H9 (cell line): ENCODE results near the gene SH3PXD2B. TPM values are rescaled to one million over a fixed set of nuclear protein-coding genes. Genes with fewer than 3 reads are reported as not detected.

ENCODE experiments used
- DNase-seq: peaks from one replicate; pipeline ENCODE4 v3.0.0-alpha.2; 2017
- H2AFZ ChIP-seq: one replicate; pipeline ENCODE4 v1.6.1; 2013; ENCODE audit warnings: mild to moderate bottlenecking, low read length, control low read depth, moderate library complexity
- H2AK5ac ChIP-seq: 2 replicates; pipeline ENCODE4 v1.6.1; 2013; ENCODE audit warnings: low read length, control low read depth, mixed read lengths; ENCODE audit not compliant: insufficient read length
- H2BK120ac ChIP-seq: one replicate; pipeline ENCODE4 v1.6.1; 2013; ENCODE audit warnings: low read depth, mild to moderate bottlenecking, low read length, control low read depth, inconsistent platforms; ENCODE audit not compliant: poor library complexity, severe bottlenecking
- H2BK12ac ChIP-seq: 2 replicates; pipeline ENCODE4 v1.6.1; 2013; ENCODE audit warnings: low read length, control low read depth, mixed read lengths, low read depth; ENCODE audit not compliant: insufficient read length
- H2BK15ac ChIP-seq: 2 replicates; pipeline ENCODE4 v1.6.1; 2013; ENCODE audit warnings: low read depth, low read length, control low read depth
- H2BK20ac ChIP-seq: one replicate; pipeline ENCODE4 v1.6.1; 2013; ENCODE audit warnings: low read depth, mild to moderate bottlenecking, low read length, control low read depth, inconsistent platforms; ENCODE audit not compliant: poor library complexity, severe bottlenecking
- H2BK5ac ChIP-seq: 2 replicates; pipeline ENCODE4 v1.6.1; 2013; ENCODE audit warnings: low read length, control low read depth, mixed read lengths; ENCODE audit not compliant: insufficient read length
- H3K14ac ChIP-seq: 2 replicates; pipeline ENCODE4 v1.6.1; 2013; ENCODE audit warnings: low read length, control low read depth; ENCODE audit not compliant: insufficient read depth
- H3K18ac ChIP-seq: 2 replicates; pipeline ENCODE4 v1.6.1; 2013; ENCODE audit warnings: low read depth, mild to moderate bottlenecking, mixed read lengths, low read length, control low read depth; ENCODE audit not compliant: insufficient read length
- H3K23ac ChIP-seq: 2 replicates; pipeline ENCODE4 v1.6.1; 2013; ENCODE audit warnings: low read length, control low read depth, mixed read lengths, low read depth; ENCODE audit not compliant: insufficient read length
- H3K23me2 ChIP-seq: 2 replicates; pipeline ENCODE4 v1.6.1; 2013; ENCODE audit warnings: low read depth, mild to moderate bottlenecking, mixed read lengths, low read length, control low read depth; ENCODE audit not compliant: insufficient read length, poor library complexity, severe bottlenecking
- H3K27ac ChIP-seq: 2 replicates; pipeline ENCODE4 v1.5.1; 2013; ENCODE audit warnings: low read length, control low read depth, mixed read lengths, low read depth; ENCODE audit not compliant: insufficient read length
- H3K27me3 ChIP-seq: 2 replicates; pipeline ENCODE4 v1.6.1; 2013; ENCODE audit warnings: low read length, control low read depth, inconsistent platforms; ENCODE audit not compliant: insufficient read depth
- H3K4ac ChIP-seq: 2 replicates; pipeline ENCODE4 v1.6.1; 2013; ENCODE audit warnings: low read depth, mild to moderate bottlenecking, control low read depth, inconsistent platforms, low read length, moderate library complexity
- H3K4me1 ChIP-seq: 2 replicates; pipeline ENCODE4 v1.6.1; 2013; ENCODE audit warnings: low read length, control low read depth, inconsistent platforms; ENCODE audit not compliant: insufficient read depth
- H3K4me2 ChIP-seq: 2 replicates; pipeline ENCODE4 v1.6.1; 2013; ENCODE audit warnings: low read length, control low read depth, mixed read lengths; ENCODE audit not compliant: insufficient read length, insufficient read depth
- H3K56ac ChIP-seq: 2 replicates; pipeline ENCODE4 v1.6.1; 2013; ENCODE audit warnings: low read depth, mild to moderate bottlenecking, mixed read lengths, low read length, control low read depth; ENCODE audit not compliant: insufficient read length
- H3K79me1 ChIP-seq: 2 replicates; pipeline ENCODE4 v1.6.1; 2013; ENCODE audit warnings: low read depth, mild to moderate bottlenecking, moderate library complexity, low read length, control low read depth, inconsistent platforms; ENCODE audit not compliant: insufficient read depth, poor library complexity, severe bottlenecking
- H3K79me2 ChIP-seq: 2 replicates; pipeline ENCODE4 v1.6.1; 2013; ENCODE audit warnings: low read length, control low read depth, inconsistent platforms; ENCODE audit not compliant: insufficient read depth
- H3K9ac ChIP-seq: 2 replicates; pipeline ENCODE4 v1.6.1; 2013; ENCODE audit warnings: low read length, control low read depth, mixed read lengths; ENCODE audit not compliant: insufficient read length; ENCODE audit errors: extremely low read depth
- H3K9me3 ChIP-seq: one replicate; pipeline ENCODE4 v1.6.1; 2013; ENCODE audit warnings: low read depth, low read length, inconsistent platforms; ENCODE audit not compliant: control insufficient read depth
- H3T11ph ChIP-seq: one replicate; pipeline ENCODE4 v1.6.1; 2013; ENCODE audit warnings: mild to moderate bottlenecking, low read length, control low read depth, inconsistent platforms
- H4K20me1 ChIP-seq: one replicate; pipeline ENCODE4 v1.6.1; 2013; ENCODE audit not compliant: control insufficient read depth, insufficient read length, insufficient read depth
- H4K5ac ChIP-seq: 2 replicates; pipeline ENCODE4 v1.6.1; 2013; ENCODE audit warnings: low read depth, mild to moderate bottlenecking, mixed read lengths, low read length, control low read depth; ENCODE audit not compliant: insufficient read length
- H4K8ac ChIP-seq: replicated peaks from 2 replicates; pipeline ENCODE4 v1.6.1; 2013; ENCODE audit warnings: low read length, control low read depth, mixed read lengths, low read depth; ENCODE audit not compliant: insufficient read length
- H4K91ac ChIP-seq: 2 replicates; pipeline ENCODE4 v1.6.1; 2013; ENCODE audit warnings: low read depth, mild to moderate bottlenecking, moderate library complexity, mixed read lengths, low read length, control low read depth; ENCODE audit not compliant: insufficient read length
- H3K27ac Mint-ChIP-seq, 3 experiments: 2 replicates in 2 of 3; 3 replicates in 1 of 3; pipeline ENCODE4 v1.8.0; 2020 to 2021; ENCODE audit warnings: mixed read lengths in 3 of 3, mild to moderate bottlenecking in 1 of 3, moderate library complexity in 1 of 3
- H3K27me3 Mint-ChIP-seq: 2 replicates; pipeline ENCODE4 v1.8.0; 2021; ENCODE audit warnings: low read depth, mild to moderate bottlenecking, moderate library complexity, mixed read lengths
- H3K36me3 Mint-ChIP-seq, 3 experiments: 2 replicates in 2 of 3; 3 replicates in 1 of 3; pipeline ENCODE4 v1.8.0; 2020 to 2021; ENCODE audit warnings: low read depth in 3 of 3, mixed read lengths in 3 of 3; ENCODE audit not compliant: insufficient read depth in 1 of 3
- H3K4me1 Mint-ChIP-seq, 2 experiments: 2 replicates each; pipeline ENCODE4 v1.8.0; 2020; ENCODE audit warnings: mixed read lengths in 2 of 2
- H3K4me3 Mint-ChIP-seq, 2 experiments: 2 replicates in 1 of 2; 3 replicates in 1 of 2; pipeline ENCODE4 v1.8.0; 2020 to 2021; ENCODE audit warnings: mild to moderate bottlenecking in 2 of 2, mixed read lengths in 2 of 2, moderate library complexity in 1 of 2
- H3K9me3 Mint-ChIP-seq, 2 experiments: 2 replicates in 1 of 2; 3 replicates in 1 of 2; pipeline ENCODE4 v1.8.0; 2020; ENCODE audit warnings: mild to moderate bottlenecking in 2 of 2, mixed read lengths in 2 of 2, moderate library complexity in 1 of 2
- WGBS: extraction: QIAGEN DNeasy Blood & Tissue Kit; methylation state at CpG from one replicate; pipeline ENCODE4 v1.1.7; 2013; ENCODE audit warnings: missing lambda C conversion rate, low lambda C conversion rate, mixed read lengths; ENCODE audit not compliant: insufficient read length; ENCODE audit errors: extremely low coverage; 5-methylcytosine and 5-hydroxymethylcytosine counted together
- total RNA-seq: library from RNA; stranded (reverse); gene quantifications from 2 replicates; pipeline ENCODE4 v1.2.1, GENCODE V29; 2021
- TF ChIP-seq, protein P1 (sequence below): fragments of 200-600 bp; sonication (generic); conservative IDR thresholded peaks from 3 replicates; pipeline ENCODE4 v1.8.0; 2021; ENCODE audit warnings: antibody characterized with exemption, mild to moderate bottlenecking

Gene SH3PXD2B
- total RNA-seq, 1 experiment from 2014 or later, result 49.0 TPM

DNA sequence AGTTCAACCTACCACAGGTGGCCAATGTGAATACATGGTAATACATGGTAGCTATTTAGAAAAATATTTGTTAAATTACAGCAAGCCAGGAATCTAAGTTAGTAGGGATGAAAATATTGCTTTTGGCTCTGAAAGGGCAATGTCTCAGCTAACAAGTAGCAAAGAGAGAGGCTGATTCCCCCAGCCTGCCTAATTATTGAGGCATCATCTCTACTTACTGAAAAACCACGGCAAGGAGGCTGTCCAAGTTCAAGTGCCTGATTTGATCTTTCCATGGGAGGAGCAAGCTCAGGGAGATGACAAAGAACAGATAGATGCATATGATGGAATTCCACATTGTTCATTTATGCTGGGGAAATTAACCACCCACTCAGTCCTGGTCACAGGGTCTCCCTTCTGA, 142.0 kb downstream of the SH3PXD2B start:
- Histone ChIP-seq H3K79me2 (no peaks in the 10 kb centered on the region), H4K8ac (no peak overlapping the region), H3K14ac (no peak overlapping the region), H2BK12ac (no peak overlapping the region), H3K9ac (no peak overlapping the region), H3T11ph (no peak overlapping the region), H4K20me1 (no peaks in the 10 kb centered on the region), H3K79me1 (no peaks in the 10 kb centered on the region), H2AFZ (no peak overlapping the region), H3K9me3 (no peaks in the 10 kb centered on the region), H2BK20ac (no peak overlapping the region), H3K4me1 (no peaks in the 10 kb centered on the region), H3K56ac (no peak overlapping the region), H4K5ac (no peak overlapping the region), H3K23ac (no peak overlapping the region), H4K91ac (no peak overlapping the region), H3K27ac (no peak overlapping the region), H2BK15ac (no peak overlapping the region), H2AK5ac (no peak overlapping the region), H2BK5ac (no peak overlapping the region), H3K18ac (no peak overlapping the region), H3K4me2 (no peak overlapping the region), H2BK120ac (no peak overlapping the region), H3K27me3 (no peaks in the 10 kb centered on the region), H3K23me2 (no peaks in the 10 kb centered on the region), H3K4ac (no peak overlapping the region)
- WGBS, result no CpG with 5 or more reads among the region's 1 CpG
- TF ChIP-seq, protein P1, sequence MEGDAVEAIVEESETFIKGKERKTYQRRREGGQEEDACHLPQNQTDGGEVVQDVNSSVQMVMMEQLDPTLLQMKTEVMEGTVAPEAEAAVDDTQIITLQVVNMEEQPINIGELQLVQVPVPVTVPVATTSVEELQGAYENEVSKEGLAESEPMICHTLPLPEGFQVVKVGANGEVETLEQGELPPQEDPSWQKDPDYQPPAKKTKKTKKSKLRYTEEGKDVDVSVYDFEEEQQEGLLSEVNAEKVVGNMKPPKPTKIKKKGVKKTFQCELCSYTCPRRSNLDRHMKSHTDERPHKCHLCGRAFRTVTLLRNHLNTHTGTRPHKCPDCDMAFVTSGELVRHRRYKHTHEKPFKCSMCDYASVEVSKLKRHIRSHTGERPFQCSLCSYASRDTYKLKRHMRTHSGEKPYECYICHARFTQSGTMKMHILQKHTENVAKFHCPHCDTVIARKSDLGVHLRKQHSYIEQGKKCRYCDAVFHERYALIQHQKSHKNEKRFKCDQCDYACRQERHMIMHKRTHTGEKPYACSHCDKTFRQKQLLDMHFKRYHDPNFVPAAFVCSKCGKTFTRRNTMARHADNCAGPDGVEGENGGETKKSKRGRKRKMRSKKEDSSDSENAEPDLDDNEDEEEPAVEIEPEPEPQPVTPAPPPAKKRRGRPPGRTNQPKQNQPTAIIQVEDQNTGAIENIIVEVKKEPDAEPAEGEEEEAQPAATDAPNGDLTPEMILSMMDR, result no peak
- peaks cover 0 to 2% of the 10 kb centered on the region in 2 experiments; a peak in 1 of 5 replicates for H3K9me3 Mint-ChIP-seq
- peaks cover 0 to 8% of the 10 kb centered on the region in 2 experiments; a peak in 2 of 4 replicates for H3K4me1 Mint-ChIP-seq
- H3K36me3 Mint-ChIP-seq, result no peaks in the 10 kb centered on the region
- H3K4me3 Mint-ChIP-seq, result no peak overlapping the region
- peaks cover 8% of the 10 kb centered on the region; the same call in 1 of the 2 replicates for H3K27me3 Mint-ChIP-seq
- H3K27ac Mint-ChIP-seq, result no peak overlapping the region
- no peak for DNase-seq
